Measurements from ENCODE around the gene CLDND2.
"Not testable (repeated sequence)": the region's sequence is repeated elsewhere in the genome, so short reads cannot be mapped to it uniquely, and the experiment has no call there.

CLDND2 gene

GRCh38 chr19:51368366-51369282 lies at the start of gene CLDND2:
TSS of gene CLDND2 (minus strand) at chr19:51369003. CDS start at chr19:51368577, 426 bp downstream.
- DNase-seq = no peak

GRCh38 chr19:51417810-51418157 lies 49.0 kb upstream of the CLDND2 start:
- no peak for DNase-seq

- DNase-seq = peak; percentile 18
These were observed 48.5 kb upstream of the CLDND2 start, which contains the start of gene SIGLEC10 for GRCh38 chr19:51417107-51417809. TSS of gene SIGLEC10 (minus strand) at chr19:51417642. CDS start at chr19:51417581, 61 bp downstream.

GRCh38 chr19:51416422-51416821 lies 47.6 kb upstream of the CLDND2 start:
- DNase-seq = not testable (repeated sequence)

GRCh38 chr19:51415187-51415586 lies 46.4 kb upstream of the CLDND2 start:
- DNase-seq = no peak

GRCh38 chr19:51410950-51411748 lies 42.3 kb upstream of the CLDND2 start:
- DNase-seq = no peak

- DNase-seq = peak; percentile 48
These were observed 38.8 kb upstream of the CLDND2 start for GRCh38 chr19:51407511-51408131.

GRCh38 chr19:51402117-51402516 lies 33.3 kb upstream of the CLDND2 start:
- no peak for DNase-seq

- not testable (repeated sequence) for DNase-seq
These were observed 31.1 kb upstream of the CLDND2 start for GRCh38 chr19:51399936-51400335.

GRCh38 chr19:51399231-51399630 lies 30.4 kb upstream of the CLDND2 start:
- DNase-seq = no peak

GRCh38 chr19:51398096-51398704 lies 29.4 kb upstream of the CLDND2 start:
- DNase-seq = no peak

- not testable (repeated sequence) for DNase-seq
These were observed 28.6 kb upstream of the CLDND2 start for GRCh38 chr19:51397453-51397852.

GRCh38 chr19:51396175-51396574 lies 27.4 kb upstream of the CLDND2 start:
- DNase-seq = no peak

- peak; percentile 94 for DNase-seq
These were observed 25.4 kb upstream of the CLDND2 start for GRCh38 chr19:51394050-51394836.

GRCh38 chr19:51392701-51393100 lies 23.9 kb upstream of the CLDND2 start:
- DNase-seq = no peak

- no peak for DNase-seq
These were observed 22.3 kb upstream of the CLDND2 start for GRCh38 chr19:51391073-51391611.

- DNase-seq = no peak
These were observed 20.3 kb upstream of the CLDND2 start for GRCh38 chr19:51389143-51389542.

- DNase-seq = no peak
These were observed 19.2 kb upstream of the CLDND2 start, which contains the start of gene LIM2 for GRCh38 chr19:51387924-51388389. TSS of gene LIM2 (minus strand) at chr19:51387974. CDS start at chr19:51387443, 531 bp downstream.

GRCh38 chr19:51386882-51387520 lies 18.2 kb upstream of the CLDND2 start:
- DNase-seq = no peak

GRCh38 chr19:51382004-51382403 lies 13.2 kb upstream of the CLDND2 start:
- DNase-seq = no peak
